Panc1 (cell line): ENCODE results near the gene CD48.

Source experiments
- CTCF ChIP-seq: fragments of 450-650 bp; IDR thresholded peaks from 2 replicates; pipeline ENCODE4 v1.5.1; 2017; ENCODE audit warnings: mild to moderate bottlenecking
- REST ChIP-seq, 2 experiments: IDR thresholded peaks; 2 replicates each; pipeline ENCODE4 v1.6.1; 2011 to 2012; ENCODE audit warnings: low read depth in 2 of 2, control low read depth in 1 of 2, low read length in 1 of 2, mild to moderate bottlenecking in 1 of 2, moderate library complexity in 1 of 2; ENCODE audit not compliant: insufficient read depth in 1 of 2

GRCh38 chr1:160739098-160739511, 27.5 kb upstream of the CD48 start, which contains the start of gene SLAMF7:
- TF ChIP-seq CTCF (no peak), REST (IDR thresholded peaks at IDR 0.05; ENCODE audit: insufficient read depth in 1 of 2, low read depth in 2 of 2, low read length in 1 of 2) (no peak)
